Effector memory CD8-positive, alpha-beta T cell (primary cell): ENCODE data around the gene ADGRL1.
A peak's percentile ranks its signal among the peaks of the same experiment; 100 is the strongest.

Source experiments
- ATAC-seq: fragments of 150-1000 bp; cut with Tn5 transposase; replicated peaks from 2 replicates; pipeline ENCODE4 v1.10.0; 2021; ENCODE audit warnings: mild to moderate bottlenecking, moderate library complexity
- DNase-seq, 3 experiments: peaks; one replicate each; pipeline ENCODE4 v3.0.0; 2021
- H3K27ac Mint-ChIP-seq, 2 donors: one replicate each; pipeline ENCODE4 v1.8.0; 2022; ENCODE audit warnings: mild to moderate bottlenecking in 2 of 2, mixed read lengths in 2 of 2, moderate library complexity in 2 of 2
- H3K27me3 Mint-ChIP-seq, 2 donors: one replicate each; pipeline ENCODE4 v1.8.0; 2022; ENCODE audit warnings: mixed read lengths in 2 of 2
- H3K36me3 Mint-ChIP-seq: one replicate; pipeline ENCODE4 v1.8.0; 2022; ENCODE audit warnings: mild to moderate bottlenecking, moderate library complexity, mixed read lengths; ENCODE audit not compliant: insufficient read depth
- H3K4me1 Mint-ChIP-seq, 2 donors: one replicate each; pipeline ENCODE4 v1.8.0; 2022; ENCODE audit warnings: low read depth in 2 of 2, mixed read lengths in 2 of 2
- H3K4me3 Mint-ChIP-seq, 2 donors: one replicate each; pipeline ENCODE4 v1.8.0; 2022; ENCODE audit warnings: mild to moderate bottlenecking in 2 of 2, mixed read lengths in 2 of 2, moderate library complexity in 2 of 2
- H3K9me3 Mint-ChIP-seq, 2 donors: one replicate each; pipeline ENCODE4 v1.8.0; 2022; ENCODE audit warnings: mixed read lengths in 2 of 2

ADGRL1 gene

GRCh38 chr19:14119644-14120496, 86.1 kb downstream of the ADGRL1 start:
- H3K4me3 Mint-ChIP-seq, result peak overlapping the region in 1 of 2 donors; percentile 90
- H3K4me1 Mint-ChIP-seq, result peaks cover 21 to 23% of the 10 kb centered on the region in 2 donors
- no peaks in the 10 kb centered on the region for H3K27me3 Mint-ChIP-seq
- H3K27ac Mint-ChIP-seq, result peak overlapping the region; percentile 91 to 95
- ATAC-seq, result no peak
- H3K36me3 Mint-ChIP-seq, result peaks cover 19% of the 10 kb centered on the region
- no peak for DNase-seq
- no peaks in the 10 kb centered on the region for H3K9me3 Mint-ChIP-seq

GRCh38 chr19:14119146-14119545, 86.8 kb downstream of the ADGRL1 start:
- Mint-ChIP-seq H3K36me3 (peaks cover 21% of the 10 kb centered on the region), H3K27me3 (no peaks in the 10 kb centered on the region), H3K9me3 (no peaks in the 10 kb centered on the region), H3K27ac (peak overlapping the region; percentile 91 to 95), H3K4me1 (peaks cover 22 to 24% of the 10 kb centered on the region in 2 donors), H3K4me3 (peak overlapping the region; percentile 80 to 90)
- no peak for ATAC-seq
- no peak for DNase-seq

- peak overlapping the region; percentile 80 to 90 for H3K4me3 Mint-ChIP-seq
- H3K27me3 Mint-ChIP-seq, result no peaks in the 10 kb centered on the region
- H3K9me3 Mint-ChIP-seq, result no peaks in the 10 kb centered on the region
- peaks cover 24 to 25% of the 10 kb centered on the region in 2 donors for H3K4me1 Mint-ChIP-seq
- peaks cover 26% of the 10 kb centered on the region for H3K36me3 Mint-ChIP-seq
- ATAC-seq (peak; percentile 26), DNase-seq (peak; percentile 30 to 55 (median 53))
- H3K27ac Mint-ChIP-seq, result peak overlapping the region; percentile 91 to 95
Observed at GRCh38 chr19:14118165-14119051, 87.6 kb downstream of the ADGRL1 start.

DNA sequence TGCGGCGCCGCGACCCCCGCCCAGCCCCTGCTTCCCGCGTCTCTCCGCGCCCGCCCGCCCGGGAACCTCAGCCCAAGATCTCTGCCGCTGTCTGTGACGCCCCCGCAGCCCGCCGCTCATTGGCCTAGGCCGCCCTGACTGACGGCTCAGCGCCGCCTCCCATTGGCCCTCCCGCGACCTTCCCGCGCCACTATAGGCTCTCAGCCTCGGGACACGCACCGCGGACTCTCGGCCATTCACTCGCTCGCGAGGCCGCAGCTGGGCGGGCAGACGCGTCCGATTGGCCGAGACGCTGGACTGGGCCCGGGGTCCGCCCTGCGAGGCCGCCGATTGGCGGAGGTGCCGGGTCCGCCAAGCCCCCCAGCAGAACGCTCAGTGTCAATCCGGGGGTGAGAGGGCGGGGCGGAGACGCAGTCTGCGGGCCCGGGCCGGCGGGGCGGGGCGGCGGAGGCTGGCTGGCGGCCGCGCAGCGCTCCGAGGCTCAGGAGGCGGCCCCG, 88.3 kb downstream of the ADGRL1 start, which contains the start of gene PRKACA:
Gene PRKACA (minus strand): TSS at position 95 of the 497 bp plus-strand sequence. CDS start 215 bp downstream, outside the sequence.
- H3K4me1 Mint-ChIP-seq, result peaks cover 24 to 28% of the 10 kb centered on the region in 2 donors
- H3K36me3 Mint-ChIP-seq, result peaks cover 26% of the 10 kb centered on the region
- DNase-seq, result peak; percentile 95 to 98 (median 97)
- no peaks in the 10 kb centered on the region for H3K27me3 Mint-ChIP-seq
- no peaks in the 10 kb centered on the region for H3K9me3 Mint-ChIP-seq
- peak within 1 kb of the TSS; percentile 91 to 95 for H3K27ac Mint-ChIP-seq
- peak within 1 kb of the TSS; percentile 93 to 96 for H3K4me3 Mint-ChIP-seq
- peak; percentile 89 for ATAC-seq

DNA sequence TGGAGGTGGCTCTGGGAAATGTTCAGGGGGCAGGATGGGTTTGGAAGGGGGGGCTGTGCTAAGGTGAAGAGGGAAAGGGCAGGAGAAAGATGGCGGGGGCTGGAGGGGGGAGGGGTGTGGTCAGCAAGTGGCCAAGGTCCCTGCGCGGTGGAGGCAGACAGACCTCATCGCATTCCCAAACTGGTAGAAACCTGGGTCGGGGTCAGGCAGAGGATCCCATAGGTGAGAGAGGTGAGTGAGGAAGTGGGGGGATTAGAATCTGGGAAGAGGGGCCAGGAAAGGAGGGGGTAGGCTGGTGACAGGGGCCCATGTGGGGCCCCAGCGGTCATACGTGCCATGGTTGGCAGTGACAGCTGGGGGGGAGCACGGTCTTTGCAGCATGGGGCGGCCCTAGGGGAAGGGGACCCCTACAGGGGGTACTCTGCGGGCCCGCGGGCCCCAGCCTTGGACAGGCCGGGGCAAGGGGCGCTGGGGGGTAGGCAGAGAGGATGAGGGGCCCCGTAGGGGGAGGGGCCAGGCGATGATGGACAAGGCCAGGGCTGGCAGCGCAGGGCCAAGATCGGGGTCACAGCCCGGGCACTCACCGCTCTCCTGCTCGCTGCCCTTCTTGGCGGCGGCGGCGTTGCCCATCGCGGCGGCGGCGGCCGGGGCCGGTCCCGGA, 88.9 kb downstream of the ADGRL1 start:
- no peak for ATAC-seq
- peaks cover 26% of the 10 kb centered on the region for H3K36me3 Mint-ChIP-seq
- peak overlapping the region; percentile 87 to 90 for H3K27ac Mint-ChIP-seq
- H3K27me3 Mint-ChIP-seq, result no peaks in the 10 kb centered on the region
- peak overlapping the region; percentile 93 to 96 for H3K4me3 Mint-ChIP-seq
- DNase-seq, result peak; percentile 9 to 17 (median 15)
- H3K4me1 Mint-ChIP-seq, result peaks cover 24 to 28% of the 10 kb centered on the region in 2 donors
- H3K9me3 Mint-ChIP-seq, result no peaks in the 10 kb centered on the region

- Mint-ChIP-seq H3K4me1 (peaks cover 24 to 28% of the 10 kb centered on the region in 2 donors), H3K27ac (peak overlapping the region; percentile 87 to 90), H3K36me3 (peaks cover 26% of the 10 kb centered on the region), H3K27me3 (no peaks in the 10 kb centered on the region), H3K4me3 (peak overlapping the region; percentile 93 to 96), H3K9me3 (no peaks in the 10 kb centered on the region)
- DNase-seq (no peak), ATAC-seq (no peak)
Observed at GRCh38 chr19:14116525-14116917, 89.4 kb downstream of the ADGRL1 start.

- no peaks in the 10 kb centered on the region for H3K27me3 Mint-ChIP-seq
- peaks cover 24 to 28% of the 10 kb centered on the region in 2 donors for H3K4me1 Mint-ChIP-seq
- ATAC-seq (no peak), DNase-seq (no peak)
- H3K4me3 Mint-ChIP-seq, result peak overlapping the region; percentile 93 to 96
- H3K36me3 Mint-ChIP-seq, result peaks cover 25% of the 10 kb centered on the region
- no peaks in the 10 kb centered on the region for H3K9me3 Mint-ChIP-seq
- H3K27ac Mint-ChIP-seq, result peak overlapping the region in 1 of 2 donors; percentile 87
Observed at GRCh38 chr19:14115756-14116155, 90.2 kb downstream of the ADGRL1 start.

- no peak overlapping the region for H3K4me3 Mint-ChIP-seq
- DNase-seq, result peak; percentile 24 to 40 (median 36)
Observed at GRCh38 chr19:14114854-14115253, 91.1 kb downstream of the ADGRL1 start.

DNA sequence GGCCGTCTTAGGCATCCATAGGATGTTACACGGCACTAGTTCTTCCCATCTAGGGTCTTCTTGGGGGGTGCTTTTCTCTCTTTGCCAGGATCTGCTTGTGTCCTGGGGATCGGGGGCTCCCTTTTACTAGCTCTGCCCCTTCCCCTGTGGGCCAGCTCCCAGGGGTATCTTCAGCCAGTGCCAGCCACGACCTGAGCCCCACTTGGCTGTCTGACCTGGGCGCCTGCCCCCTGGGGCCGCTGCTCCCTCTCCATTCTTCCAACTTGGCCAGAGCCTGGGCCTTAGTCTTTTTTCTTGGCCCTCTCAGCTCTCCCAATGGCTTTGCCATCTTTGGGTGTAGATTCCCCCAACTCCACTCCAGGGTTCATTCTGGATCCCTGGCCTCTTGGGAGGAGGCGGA, 91.5 kb downstream of the ADGRL1 start:
- ATAC-seq (no peak), DNase-seq (no peak)
- Mint-ChIP-seq H3K27ac (no peak overlapping the region), H3K27me3 (no peaks in the 10 kb centered on the region), H3K4me3 (no peak overlapping the region), H3K36me3 (peaks cover 28% of the 10 kb centered on the region), H3K9me3 (no peaks in the 10 kb centered on the region), H3K4me1 (peaks cover 24 to 28% of the 10 kb centered on the region in 2 donors)

More at GRCh38 chr19:14114854-14115253, 91.1 kb downstream of the ADGRL1 start:
- Mint-ChIP-seq H3K36me3 (peaks cover 28% of the 10 kb centered on the region), H3K4me1 (peaks cover 24 to 28% of the 10 kb centered on the region in 2 donors), H3K27ac (no peak overlapping the region), H3K27me3 (no peaks in the 10 kb centered on the region), H3K9me3 (no peaks in the 10 kb centered on the region)
- no peak for ATAC-seq

DNA sequence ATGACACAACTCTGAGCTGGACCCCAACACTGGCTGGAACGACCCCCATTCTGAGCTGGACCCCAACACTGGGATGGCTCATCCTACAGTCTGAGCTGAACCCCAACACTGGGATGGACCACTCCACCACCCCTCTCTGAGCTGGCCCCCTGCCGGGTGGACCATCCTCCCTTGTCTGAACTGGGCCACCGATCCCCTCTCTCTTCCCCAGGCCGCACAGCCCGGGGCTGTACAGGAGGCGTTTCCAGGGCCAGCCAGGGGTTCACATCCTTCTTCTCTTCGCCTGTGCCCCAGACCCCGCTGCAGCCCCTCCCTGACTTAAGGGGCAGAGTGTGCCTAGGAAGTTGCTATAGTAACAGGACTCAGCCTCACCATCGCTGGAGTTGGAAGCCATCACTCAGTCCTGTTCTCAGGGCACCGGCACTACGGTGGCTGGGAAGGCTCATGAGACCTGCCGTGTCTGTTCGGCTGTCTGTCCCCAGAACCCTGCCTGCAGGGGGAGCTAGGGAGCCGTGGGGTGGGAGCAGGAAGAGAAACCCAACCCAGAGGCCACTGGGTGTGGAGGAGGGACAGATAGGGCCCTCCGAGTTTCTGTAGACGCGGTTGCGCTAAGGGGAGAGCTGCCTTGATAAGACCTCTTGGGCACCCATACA, 92.1 kb downstream of the ADGRL1 start:
- Mint-ChIP-seq H3K27ac (no peak overlapping the region), H3K36me3 (peaks cover 28% of the 10 kb centered on the region), H3K9me3 (no peaks in the 10 kb centered on the region), H3K4me1 (peaks cover 20 to 24% of the 10 kb centered on the region in 2 donors), H3K4me3 (no peak overlapping the region), H3K27me3 (no peaks in the 10 kb centered on the region)
- DNase-seq, result peak; percentile 30 to 36 (median 36)
- ATAC-seq, result no peak

GRCh38 chr19:14112809-14113385, 93.1 kb downstream of the ADGRL1 start:
- H3K27ac Mint-ChIP-seq, result peak overlapping the region in 1 of 2 donors; percentile 49

More at GRCh38 chr19:14112809-14113385, 93.1 kb downstream of the ADGRL1 start:
- ATAC-seq (no peak), DNase-seq (no peak)
- Mint-ChIP-seq H3K4me3 (no peak overlapping the region), H3K27me3 (no peaks in the 10 kb centered on the region), H3K4me1 (peaks cover 14 to 19% of the 10 kb centered on the region in 2 donors), H3K9me3 (no peaks in the 10 kb centered on the region), H3K36me3 (peaks cover 28% of the 10 kb centered on the region)
